HG02981 (cell line): ENCODE results near the gene LSM3.
A peak's percentile ranks its signal among the peaks of the same experiment; 100 is the strongest.

Source experiments
- ATAC-seq: cut with Tn5 transposase; IDR thresholded peaks from one replicate; pipeline ENCODE4 v1.9.1; 2021; ENCODE audit warnings: mild to moderate bottlenecking, moderate library complexity; ENCODE audit not compliant: unreplicated experiment

The LSM3 gene

GRCh38 chr3:14143271-14144225, 35.1 kb upstream of the LSM3 start:
- ATAC-seq = no peak

- peak; percentile 95 for ATAC-seq
These were observed 34.1 kb upstream of the LSM3 start for GRCh38 chr3:14144423-14145075.

GRCh38 chr3:14145236-14145635, 33.4 kb upstream of the LSM3 start:
- no peak for ATAC-seq

DNA sequence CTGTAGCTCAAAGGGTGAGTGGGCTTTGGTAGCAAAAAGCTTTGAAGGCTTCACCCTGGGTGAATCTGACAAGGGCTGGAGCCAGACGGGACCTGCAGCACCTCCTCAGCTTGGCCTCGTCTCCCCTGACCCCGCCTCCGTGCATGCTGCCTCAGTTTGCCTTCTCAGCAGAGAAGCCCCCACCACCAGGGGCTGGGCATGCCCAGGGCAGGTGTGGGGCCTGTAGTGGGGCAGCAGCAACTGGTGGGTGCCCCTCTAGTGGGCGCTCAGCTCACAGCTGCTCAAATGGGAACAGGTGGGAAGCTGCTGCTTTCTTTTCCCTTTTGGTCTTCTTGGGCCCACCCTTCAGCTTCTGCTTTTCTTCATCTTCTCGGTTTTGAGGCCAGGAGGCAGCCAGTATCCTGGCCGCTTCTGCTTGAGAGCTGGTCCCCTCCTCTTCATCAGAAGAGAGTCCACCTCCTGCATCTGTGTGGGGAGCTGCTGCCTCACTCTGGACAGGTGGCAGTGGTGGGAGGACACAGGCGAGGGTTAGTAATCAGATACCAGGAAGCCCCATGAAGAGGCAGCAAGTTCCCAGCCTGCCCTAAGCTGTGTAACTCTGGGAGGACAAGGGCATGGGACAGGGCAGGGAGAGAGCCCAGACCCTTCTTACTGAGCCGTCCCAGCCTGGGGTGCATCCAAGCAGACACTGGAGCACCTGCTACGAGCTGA, 32.8 kb upstream of the LSM3 start:
- no peak for ATAC-seq

DNA sequence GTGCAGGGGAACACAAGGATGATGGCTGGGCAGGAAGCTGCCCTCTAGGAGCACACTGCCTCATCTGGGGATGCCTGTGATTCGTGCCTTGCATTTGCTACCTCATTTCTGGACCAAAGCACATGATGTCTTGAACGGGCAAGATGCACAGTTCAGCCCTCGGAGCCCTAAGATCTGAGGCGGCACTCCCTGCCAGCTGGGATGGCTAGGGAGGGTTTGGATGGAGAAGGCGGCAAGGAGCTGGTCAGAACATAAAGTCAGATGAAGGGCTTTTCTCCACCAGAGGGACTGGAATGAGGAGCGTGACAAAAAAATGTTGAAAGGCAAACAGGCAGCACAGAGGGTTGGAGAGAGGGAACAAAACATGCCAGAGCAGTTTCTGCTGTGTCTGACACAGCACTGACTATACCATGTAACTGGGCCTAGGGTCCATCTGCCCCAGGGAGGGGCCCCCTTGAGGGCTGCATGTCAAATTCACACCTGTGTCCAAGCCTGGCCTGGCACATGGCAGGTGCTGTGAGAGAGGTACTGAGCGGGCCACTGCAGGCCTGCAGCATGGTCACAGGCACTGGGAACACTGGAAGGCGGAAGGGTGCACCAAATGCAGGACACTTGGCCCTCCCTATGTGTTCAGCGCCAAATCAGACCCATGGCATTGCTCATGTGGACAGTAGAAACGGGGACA, 32.1 kb upstream of the LSM3 start:
- no peak for ATAC-seq

GRCh38 chr3:14147066-14147435, 31.6 kb upstream of the LSM3 start:
- ATAC-seq = no peak

DNA sequence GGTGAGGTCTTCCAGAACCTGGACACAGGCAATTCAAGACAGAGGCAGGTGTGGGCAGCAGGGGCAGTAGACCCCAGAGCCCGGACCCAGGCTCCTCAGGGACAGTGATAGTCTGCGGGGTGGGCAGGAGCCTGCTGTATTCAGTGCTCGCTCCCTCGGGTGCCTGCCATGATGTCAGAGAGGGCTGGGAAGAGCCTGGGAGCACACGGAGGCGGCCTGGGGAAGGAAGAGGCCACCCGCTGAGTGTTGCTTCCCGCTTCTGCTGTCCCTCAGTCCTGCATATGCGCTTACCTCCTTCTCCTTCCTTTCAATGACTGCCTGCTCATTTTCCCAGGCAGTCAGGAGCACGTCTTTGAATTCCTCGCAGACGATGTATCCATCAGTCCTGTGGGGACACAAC, 31.0 kb upstream of the LSM3 start:
- no peak for ATAC-seq

- ATAC-seq = no peak
These were observed 30.3 kb upstream of the LSM3 start for GRCh38 chr3:14148041-14148985.

DNA sequence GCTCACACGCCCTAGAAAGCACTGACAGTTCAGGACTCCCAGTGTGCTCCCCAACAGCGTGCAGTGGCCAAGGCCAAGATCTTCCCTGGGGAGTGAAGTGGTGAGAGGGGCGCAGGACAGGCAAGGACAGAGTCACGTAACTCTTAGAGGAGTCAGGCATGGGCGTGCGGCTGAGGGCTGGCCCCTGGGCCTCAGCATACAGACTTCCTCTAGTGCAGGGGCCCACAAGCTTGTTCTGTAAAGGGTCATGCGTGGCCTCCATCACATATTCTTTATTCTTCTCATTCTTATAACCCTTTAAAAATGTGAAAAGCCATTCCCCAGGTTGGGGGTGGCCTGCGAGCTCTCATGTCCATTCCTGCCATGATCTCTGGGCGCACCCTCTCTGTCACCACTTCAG, 28.5 kb upstream of the LSM3 start:
- no peak for ATAC-seq

GRCh38 chr3:14150491-14151230, 28.0 kb upstream of the LSM3 start:
- ATAC-seq = no peak

DNA sequence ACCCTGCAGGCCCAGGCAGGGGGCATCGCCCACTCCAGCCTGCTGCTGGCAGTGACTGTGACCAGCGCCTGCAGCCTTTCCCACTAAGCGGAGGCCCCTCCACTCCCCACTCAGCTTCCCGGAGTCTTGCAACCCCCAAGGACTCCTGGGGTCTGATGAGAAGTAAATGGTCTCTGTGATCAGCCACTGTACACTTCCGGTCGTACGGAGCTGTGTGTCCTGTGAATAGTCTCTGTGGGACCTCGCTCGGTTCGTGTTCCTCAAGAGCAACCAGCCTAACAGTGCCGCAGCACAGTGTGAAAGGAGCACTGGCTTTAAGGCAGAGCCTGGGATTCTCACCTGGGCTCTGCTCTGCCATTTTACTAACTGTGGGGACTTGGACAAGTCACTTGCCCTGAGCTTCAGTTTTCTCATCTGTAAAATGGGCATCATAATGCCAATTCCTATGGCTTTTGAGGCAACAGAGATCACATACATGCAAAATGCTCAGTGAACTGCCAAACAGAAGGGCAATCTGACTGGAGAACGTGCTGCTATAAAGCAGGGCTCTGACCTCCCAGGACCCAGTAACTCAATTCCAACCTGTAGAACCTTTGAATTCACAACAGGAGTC, 27.0 kb upstream of the LSM3 start:
- no peak for ATAC-seq

DNA sequence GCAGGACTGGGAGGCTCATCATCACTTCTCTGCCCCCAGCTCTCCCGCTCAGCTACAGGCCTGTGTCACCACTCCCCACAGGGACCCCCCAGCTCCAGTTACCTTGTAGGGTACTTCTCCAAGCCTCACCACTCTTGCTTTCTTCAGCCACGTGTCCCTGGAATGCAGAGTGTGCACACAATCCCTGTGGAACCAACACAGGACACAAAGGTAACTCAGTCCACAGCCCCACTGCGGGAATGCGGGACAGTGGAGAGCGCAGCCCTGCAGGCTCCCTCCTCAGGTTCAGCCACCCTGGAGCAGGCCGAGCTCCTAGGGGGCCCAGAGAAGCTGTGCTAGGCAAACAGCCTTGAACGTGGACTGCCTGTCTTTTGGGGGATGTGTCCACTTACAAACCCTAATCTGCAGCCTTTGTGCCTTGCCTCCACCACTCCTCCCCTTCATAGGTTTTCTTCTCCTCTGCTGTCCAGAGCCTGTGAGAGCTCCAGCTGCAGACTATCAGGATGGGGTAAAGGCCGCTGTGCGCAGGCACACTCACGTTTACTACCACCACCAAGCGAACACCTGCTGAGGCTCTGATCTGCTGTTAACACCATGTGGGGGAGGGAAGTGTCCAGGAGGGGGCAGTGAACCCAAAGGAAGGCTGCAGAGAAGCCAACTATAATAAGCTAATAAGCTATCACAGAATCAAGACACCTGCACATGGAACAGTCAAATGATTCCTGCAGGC, 26.2 kb upstream of the LSM3 start:
- no peak for ATAC-seq

- no peak for ATAC-seq
These were observed 25.7 kb upstream of the LSM3 start for GRCh38 chr3:14152963-14153355.

DNA sequence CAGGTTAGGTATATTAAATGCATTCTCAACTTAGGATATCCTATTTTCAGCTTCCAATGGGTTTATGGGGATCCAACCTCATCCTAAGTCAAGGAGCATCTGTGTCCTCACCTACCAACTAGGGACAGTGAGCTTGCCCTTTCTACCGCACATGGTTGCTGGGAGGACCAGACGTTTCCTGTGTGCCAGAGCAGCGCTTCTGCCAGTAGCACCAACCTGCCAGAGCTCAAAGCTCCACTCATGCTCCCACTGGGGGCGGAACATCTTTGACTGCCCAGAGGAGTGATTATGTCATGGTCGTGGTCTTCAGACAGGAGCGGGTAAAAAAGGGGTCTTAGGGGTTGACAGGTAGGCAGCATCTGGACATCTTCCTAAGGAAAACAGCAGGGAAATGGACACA, 25.0 kb upstream of the LSM3 start:
- ATAC-seq = no peak

- no peak for ATAC-seq
These were observed 24.3 kb upstream of the LSM3 start for GRCh38 chr3:14154276-14154675.

GRCh38 chr3:14154895-14155440, 23.6 kb upstream of the LSM3 start:
- no peak for ATAC-seq

DNA sequence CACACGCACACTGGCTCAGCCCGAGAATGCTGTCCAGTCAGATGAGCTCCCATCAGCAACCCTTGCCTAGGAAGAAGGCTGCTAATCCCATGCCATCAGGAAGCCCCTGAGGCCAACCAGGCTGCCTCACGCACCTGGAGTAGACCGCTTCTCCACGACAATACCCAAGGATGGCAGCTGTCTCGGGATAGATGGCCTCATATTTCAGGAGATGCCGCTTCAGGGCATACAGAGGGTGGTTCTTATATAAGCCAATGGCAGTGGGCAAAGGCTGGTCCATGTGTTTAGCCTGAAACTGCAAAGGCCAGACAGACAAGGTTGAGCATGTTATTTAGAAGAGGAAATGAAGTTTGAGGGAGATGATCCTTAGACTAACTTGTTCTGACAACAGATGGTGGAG, 22.4 kb upstream of the LSM3 start:
- no peak for ATAC-seq
